Esophagus muscularis mucosa (tissue), 4 donors: ENCODE results near the gene TSTD1. TPM values are rescaled to one million over a fixed set of nuclear protein-coding genes. Genes with fewer than 3 reads are reported as not detected.
"Not testable (repeated sequence)": the region's sequence is repeated elsewhere in the genome, so short reads cannot be mapped to it uniquely, and the experiment has no call there.

ENCODE experiments used
- DNase-seq: peaks from one replicate; pipeline ENCODE4 v3.0.0-alpha.2; 2017; ENCODE audit errors: extremely low spot score
- H3K27ac ChIP-seq, 4 donors: fragments of 200-600 bp; sonication (generic); replicated peaks in 1 of 4; 1 replicate in 3 of 4; 2 replicates in 1 of 4; pipeline ENCODE4 v1.5.1; 2016 to 2019; ENCODE audit warnings: mild to moderate bottlenecking in 1 of 4
- H3K27me3 ChIP-seq, 4 donors: fragments of 200-600 bp; sonication (generic); one replicate each; pipeline versions ENCODE4 v1.5.1 to v1.6.0; 2016 to 2019
- H3K36me3 ChIP-seq, 4 donors: fragments of 200-600 bp; sonication (generic); one replicate each; pipeline ENCODE4 v1.5.1; 2016 to 2019
- H3K4me1 ChIP-seq, 4 donors: fragments of 200-600 bp; sonication (generic); one replicate each; pipeline ENCODE4 v1.5.1; 2016 to 2019
- H3K4me3 ChIP-seq, 4 donors: fragments of 200-600 bp; sonication (generic); 1 replicate in 2 of 4; 2 replicates in 2 of 4; pipeline ENCODE4 v1.5.1; 2016 to 2019; ENCODE audit warnings: mild to moderate bottlenecking in 4 of 4, moderate library complexity in 1 of 4
- H3K9me3 ChIP-seq, 4 donors: fragments of 200-600 bp; sonication (generic); 1 replicate in 3 of 4; 2 replicates in 1 of 4; pipeline ENCODE4 v1.5.1; 2016 to 2019
- EP300 ChIP-seq: sonication (generic); formaldehyde crosslinking; IDR thresholded peaks from one replicate; pipeline ENCODE4 v1.6.1; 2017; ENCODE audit warnings: antibody characterized with exemption
- POLR2A ChIP-seq: fragments of 450-650 bp; IDR thresholded peaks from one replicate; pipeline ENCODE4 v1.6.1; 2017; ENCODE audit warnings: antibody characterized with exemption, moderate library complexity, mild to moderate bottlenecking, low read depth
- POLR2AphosphoS5 ChIP-seq, 2 donors: sonication (generic); formaldehyde crosslinking; IDR thresholded peaks; one replicate each; pipeline ENCODE4 v1.6.1; 2017; ENCODE audit warnings: antibody characterized with exemption in 2 of 2
- WGBS: methylation state at CpG from one replicate; pipeline ENCODE4 v1.1.5; 2018; 5-methylcytosine and 5-hydroxymethylcytosine counted together
- intact Hi-C: fragments of 100-400 bp; cut with DNase I; formaldehyde crosslinking; loops from one replicate; pipeline ENCODE4 v1.15.1; 2023
- total RNA-seq, 4 donors: library from RNA; depleted of rRNA; stranded (reverse); fragments of >200 nt; gene quantifications; one replicate each; pipeline versions ENCODE4 v1.1.0 to v1.2.1, GENCODE V29; 2016
- TF ChIP-seq, protein P1 (sequence below), 3 experiments: fragments of 200-600 bp in 2 of 3; fragments of 450-650 bp in 1 of 3; sonication (generic) in 2 of 3; IDR thresholded peaks; one replicate each; pipeline ENCODE4 v1.5.1; 2017 to 2019; ENCODE audit warnings: antibody characterized with exemption in 3 of 3, mild to moderate bottlenecking in 2 of 3, moderate library complexity in 1 of 3

TSTD1 gene
- total RNA-seq, 4 donors from 2014 or later = 19.0 to 46.5 (median 29.4) TPM

DNA sequence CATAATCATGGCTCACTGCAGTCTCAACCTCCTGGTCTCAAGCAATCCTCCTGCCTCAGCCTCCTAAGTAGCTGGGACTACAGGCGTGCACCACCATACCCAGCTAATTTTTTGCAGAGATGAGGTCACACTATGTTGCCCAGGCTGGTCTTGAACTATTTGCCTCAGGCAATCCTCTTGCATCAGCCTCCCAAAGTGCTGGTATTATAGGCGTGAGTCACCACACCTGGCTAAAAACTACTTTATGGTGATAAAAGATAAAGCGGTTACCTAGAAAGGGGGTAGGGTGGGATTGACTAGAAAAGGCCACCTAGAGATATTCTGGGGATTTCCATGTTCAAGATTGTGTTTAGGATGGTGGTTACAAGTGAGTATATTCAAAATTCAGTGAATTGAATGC lies 5.0 kb downstream of the TSTD1 start:
- TF ChIP-seq EP300 (no peak), POLR2A (no peak), POLR2AphosphoS5 (IDR thresholded peaks at IDR 0.05) (no peak)
- TF ChIP-seq, protein P1, sequence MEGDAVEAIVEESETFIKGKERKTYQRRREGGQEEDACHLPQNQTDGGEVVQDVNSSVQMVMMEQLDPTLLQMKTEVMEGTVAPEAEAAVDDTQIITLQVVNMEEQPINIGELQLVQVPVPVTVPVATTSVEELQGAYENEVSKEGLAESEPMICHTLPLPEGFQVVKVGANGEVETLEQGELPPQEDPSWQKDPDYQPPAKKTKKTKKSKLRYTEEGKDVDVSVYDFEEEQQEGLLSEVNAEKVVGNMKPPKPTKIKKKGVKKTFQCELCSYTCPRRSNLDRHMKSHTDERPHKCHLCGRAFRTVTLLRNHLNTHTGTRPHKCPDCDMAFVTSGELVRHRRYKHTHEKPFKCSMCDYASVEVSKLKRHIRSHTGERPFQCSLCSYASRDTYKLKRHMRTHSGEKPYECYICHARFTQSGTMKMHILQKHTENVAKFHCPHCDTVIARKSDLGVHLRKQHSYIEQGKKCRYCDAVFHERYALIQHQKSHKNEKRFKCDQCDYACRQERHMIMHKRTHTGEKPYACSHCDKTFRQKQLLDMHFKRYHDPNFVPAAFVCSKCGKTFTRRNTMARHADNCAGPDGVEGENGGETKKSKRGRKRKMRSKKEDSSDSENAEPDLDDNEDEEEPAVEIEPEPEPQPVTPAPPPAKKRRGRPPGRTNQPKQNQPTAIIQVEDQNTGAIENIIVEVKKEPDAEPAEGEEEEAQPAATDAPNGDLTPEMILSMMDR (IDR thresholded peaks at IDR 0.05) = no peak
- H3K4me3 ChIP-seq = no peak overlapping the region
- 97% methylated on average over 3 of the region's 3 CpGs for WGBS
- peaks cover 3 to 16% (median 10%) of the 10 kb centered on the region in 4 donors for H3K4me1 ChIP-seq
- H3K27me3 ChIP-seq = no peaks in the 10 kb centered on the region
- intact Hi-C loops = no loop called here
- DNase-seq = no peak
- no peak overlapping the region for H3K27ac ChIP-seq
- H3K36me3 ChIP-seq = peaks cover 0 to 8% (median 0%) of the 10 kb centered on the region in 4 donors
- no peaks in the 10 kb centered on the region for H3K9me3 ChIP-seq

- 73% methylated on average over 1 of the region's 1 CpG for WGBS
These were observed 6.4 kb downstream of the TSTD1 start for GRCh38 chr1:161032409-161032808.

DNA sequence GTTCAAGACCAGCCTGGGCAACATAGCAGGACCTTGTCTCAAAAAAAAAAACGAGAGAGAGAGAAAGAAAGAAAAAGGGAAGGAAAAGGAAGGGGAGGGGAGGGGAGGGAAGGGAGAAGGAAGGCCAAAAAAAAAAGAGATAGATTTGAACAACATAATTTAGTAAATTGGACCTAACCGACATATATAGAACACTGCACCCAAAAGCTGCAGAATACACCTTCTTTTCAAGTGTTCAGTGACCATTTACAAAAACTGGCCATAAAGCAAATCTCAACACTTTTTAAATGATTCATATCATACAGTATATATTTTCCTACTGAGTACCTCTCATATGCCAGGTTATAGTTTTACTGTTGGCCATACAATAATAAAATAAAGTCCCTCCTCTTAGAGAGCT lies 6.9 kb downstream of the TSTD1 start:
- H3K27ac ChIP-seq = no peak overlapping the region
- H3K36me3 ChIP-seq = no peaks in the 10 kb centered on the region
- DNase-seq = no peak
- WGBS = 76% methylated on average over 2 of the region's 2 CpGs
- no peak overlapping the region for H3K4me3 ChIP-seq
- TF ChIP-seq, protein P1 (IDR thresholded peaks at IDR 0.05) = no peak
- TF ChIP-seq POLR2A (no peak), EP300 (no peak), POLR2AphosphoS5 (IDR thresholded peaks at IDR 0.05) (no peak)
- intact Hi-C loops = no loop called here
- H3K27me3 ChIP-seq = no peaks in the 10 kb centered on the region
- peaks cover 0 to 3% (median 0%) of the 10 kb centered on the region in 4 donors for H3K4me1 ChIP-seq
- H3K9me3 ChIP-seq = no peaks in the 10 kb centered on the region

More at GRCh38 chr1:161032409-161032808, 6.4 kb downstream of the TSTD1 start:
- TF ChIP-seq EP300 (no peak), POLR2A (no peak), POLR2AphosphoS5 (IDR thresholded peaks at IDR 0.05) (no peak)
- TF ChIP-seq, protein P1 (IDR thresholded peaks at IDR 0.05) = no peak
- H3K36me3 ChIP-seq = no peaks in the 10 kb centered on the region
- H3K27me3 ChIP-seq = no peaks in the 10 kb centered on the region
- H3K27ac ChIP-seq = no peak overlapping the region
- no peak overlapping the region for H3K4me3 ChIP-seq
- DNase-seq = no peak
- intact Hi-C loops = no loop called here
- no peaks in the 10 kb centered on the region for H3K9me3 ChIP-seq
- H3K4me1 ChIP-seq = peaks cover 0 to 3% (median 1%) of the 10 kb centered on the region in 4 donors

GRCh38 chr1:161029466-161029865 lies 9.3 kb downstream of the TSTD1 start:
- 94% methylated on average over 8 of the region's 32 CpGs for WGBS
- H3K4me1 ChIP-seq, H3K27ac ChIP-seq, H3K9me3 ChIP-seq, H3K4me3 ChIP-seq, DNase-seq, H3K27me3 ChIP-seq, H3K36me3 ChIP-seq, intact Hi-C loops: not testable (repeated sequence)

GRCh38 chr1:161026954-161027353 lies 11.8 kb downstream of the TSTD1 start:
- intact Hi-C loops, H3K9me3 ChIP-seq, H3K4me1 ChIP-seq, DNase-seq, H3K27me3 ChIP-seq, H3K27ac ChIP-seq, H3K36me3 ChIP-seq, H3K4me3 ChIP-seq: not testable (repeated sequence)
- WGBS = 68% methylated on average over 1 of the region's 1 CpG

DNA sequence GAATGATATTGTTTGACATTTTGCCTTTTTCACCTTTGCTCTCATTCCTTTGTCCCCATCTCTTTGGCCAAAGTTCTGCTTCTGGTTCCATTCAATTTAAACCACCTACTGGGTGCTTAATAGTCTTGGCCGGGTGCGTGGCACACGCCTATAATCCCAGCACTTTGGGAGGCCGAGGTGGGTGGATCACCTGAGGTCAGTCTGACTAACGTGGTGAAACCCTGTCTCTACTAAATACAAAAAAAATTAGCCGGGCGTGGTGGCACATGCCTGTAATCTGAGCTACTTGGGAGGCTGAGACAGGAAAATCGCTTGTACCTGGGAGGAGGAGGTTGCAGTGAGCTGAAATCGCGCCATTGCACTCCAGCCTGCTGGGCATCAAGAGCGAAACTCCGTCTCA lies 16.3 kb downstream of the TSTD1 start:
- peaks cover 13 to 21% (median 18%) of the 10 kb centered on the region in 4 donors for H3K4me1 ChIP-seq
- intact Hi-C loops, H3K4me3 ChIP-seq, H3K36me3 ChIP-seq, DNase-seq, H3K27ac ChIP-seq, H3K9me3 ChIP-seq: not testable (repeated sequence)
- peaks cover 0 to 44% (median 11%) of the 10 kb centered on the region in 4 donors for H3K27me3 ChIP-seq
- WGBS = 93% methylated on average over 12 of the region's 12 CpGs
